NCI-H2029 treated with DMSO at 0.1 percent for 48 hours (cell line): Measurements from ENCODE around the gene LCT.

Source experiments
- DNase-seq: peaks from one replicate; lab custom pipeline; 2025; lab: John Stamatoyannopoulos, UW

LCT gene

DNA sequence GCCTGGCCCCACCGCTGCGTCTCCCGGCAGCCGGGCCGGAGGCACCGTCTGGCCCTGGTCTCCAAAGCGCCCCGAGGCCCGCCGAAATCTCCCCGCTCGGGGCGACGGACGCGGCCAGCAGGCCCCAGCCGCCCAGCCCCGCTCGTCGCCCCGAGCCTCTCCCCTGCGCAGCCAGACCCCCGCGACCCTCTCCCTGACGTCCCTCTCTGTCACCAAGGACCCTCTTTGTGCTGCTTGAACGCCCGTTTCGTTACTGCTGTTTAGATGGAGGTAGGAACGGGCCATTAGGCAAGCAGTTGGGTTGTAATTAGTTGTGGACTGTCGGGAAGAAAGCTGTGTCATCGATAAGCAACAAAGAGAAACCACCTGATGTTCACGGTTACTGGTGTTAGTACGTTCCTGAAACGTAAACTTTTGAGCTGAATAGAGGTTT is 94.6 kb downstream of the LCT start:
- peak; percentile 26 for DNase-seq

DNA sequence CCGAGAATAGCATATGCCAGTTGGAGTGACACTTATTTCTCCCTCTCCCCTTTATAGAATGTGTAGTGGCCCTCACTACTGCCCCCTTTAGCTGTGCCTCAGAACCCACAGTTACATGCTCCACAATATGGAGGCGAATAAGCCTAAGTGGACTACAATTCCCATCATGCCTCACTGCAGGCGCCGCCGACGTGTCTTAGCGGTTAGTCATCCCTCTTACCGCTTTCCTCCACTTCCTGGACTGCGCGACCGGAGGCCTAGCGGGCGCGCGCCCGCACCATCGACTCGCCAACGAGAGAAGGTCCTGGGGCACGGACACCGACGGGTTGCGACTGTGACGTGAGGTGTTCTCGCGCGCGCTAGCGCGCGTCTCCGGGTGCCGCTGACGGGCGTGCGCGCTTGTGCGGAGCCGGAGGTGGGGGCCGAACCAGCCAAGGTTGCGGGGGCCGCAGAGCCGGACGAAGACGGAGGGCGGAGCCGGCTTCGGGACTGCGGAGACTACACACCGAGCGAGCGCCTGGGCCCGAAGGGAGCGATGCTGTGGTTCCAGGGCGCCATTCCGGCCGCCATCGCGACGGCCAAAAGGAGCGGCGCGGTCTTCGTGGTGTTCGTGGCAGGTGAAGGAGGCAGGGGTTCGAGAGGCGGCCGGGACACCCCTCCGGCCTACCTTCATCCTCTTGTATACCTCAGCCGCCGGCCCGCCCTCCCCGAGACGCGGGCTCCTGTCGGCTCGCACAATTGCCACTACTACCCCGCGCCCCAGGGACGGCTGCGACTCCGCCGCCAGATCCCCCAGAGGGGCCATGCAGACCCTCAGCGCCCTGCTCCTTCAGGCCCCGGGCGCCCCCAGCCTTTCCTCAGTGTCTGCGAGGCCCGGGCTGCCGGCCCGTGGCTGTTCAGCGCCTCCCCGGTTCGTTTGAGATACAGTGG is 95.3 kb downstream of the LCT start, which contains the start of gene UBXN4:
TSS of gene UBXN4 (plus strand) at position 461 of the 930 bp plus-strand sequence. CDS start at position 536, 75 bp downstream.
- DNase-seq: peak; percentile 91

DNA sequence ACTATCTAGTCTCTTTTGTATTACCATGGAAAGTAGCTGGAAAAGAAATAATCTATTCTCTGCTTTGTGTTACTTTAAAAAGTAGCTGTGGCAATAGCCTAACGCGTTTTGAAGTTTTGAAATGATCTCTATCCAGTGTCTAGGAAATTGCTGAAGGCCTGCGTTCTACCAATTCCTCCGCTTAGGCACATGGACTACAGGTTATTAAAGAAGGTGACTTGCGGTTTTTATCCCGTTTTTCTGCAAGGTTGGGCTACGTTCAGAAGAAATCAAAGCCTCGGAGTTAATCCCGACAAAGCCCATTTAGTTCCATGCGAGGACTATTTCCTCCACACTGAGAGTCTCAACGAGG is 96.0 kb downstream of the LCT start:
- DNase-seq: no peak

DNA sequence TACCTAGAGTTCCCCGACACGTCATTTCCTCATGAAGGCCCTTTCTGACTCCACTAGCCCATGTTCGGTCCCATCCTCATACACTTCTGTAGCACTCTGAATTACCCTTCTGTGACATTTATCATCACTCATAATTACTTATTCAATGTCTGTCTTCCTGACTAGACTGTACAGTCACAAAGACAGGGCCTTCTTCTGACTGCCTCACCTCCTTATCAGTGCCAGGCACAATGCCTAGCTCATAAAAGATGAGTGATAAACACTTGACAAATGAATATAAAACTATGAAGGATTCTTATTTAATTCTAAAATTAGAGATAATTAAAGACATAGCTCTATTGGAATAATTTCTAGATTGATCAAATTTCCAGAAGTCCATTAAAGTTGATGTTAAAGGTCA is 96.8 kb downstream of the LCT start:
- no peak for DNase-seq
